Caki2 (cell line): ENCODE measurements around the gene TTC33. TPM values are rescaled to one million over a fixed set of nuclear protein-coding genes. Genes with fewer than 3 reads are reported as not detected.
"Not testable (repeated sequence)": the region's sequence is repeated elsewhere in the genome, so short reads cannot be mapped to it uniquely, and the experiment has no call there.

Experiments used
- DNase-seq: peaks from one replicate; pipeline ENCODE4 v3.0.0-alpha.2; 2015; ENCODE audit warnings: low read depth
- in situ Hi-C: cut with HindIII; loops from 2 replicates; pipeline ENCODE4 v1.10.0; 2016; ENCODE audit warnings: low sequenced_read_pairs, low pct_unique_long_range_greater_than_20kb, mixed read lengths
- total RNA-seq: library from RNA; depleted of rRNA; stranded (reverse); fragments of >200 nt; shearing (Covaris generic); gene quantifications from 2 replicates; pipeline ENCODE4 v1.2.3, GENCODE V29; 2014; ENCODE audit warnings: low replicate concordance

TTC33 gene
- total RNA-seq, 1 experiment from 2014 or later, result 8.8 TPM

DNA sequence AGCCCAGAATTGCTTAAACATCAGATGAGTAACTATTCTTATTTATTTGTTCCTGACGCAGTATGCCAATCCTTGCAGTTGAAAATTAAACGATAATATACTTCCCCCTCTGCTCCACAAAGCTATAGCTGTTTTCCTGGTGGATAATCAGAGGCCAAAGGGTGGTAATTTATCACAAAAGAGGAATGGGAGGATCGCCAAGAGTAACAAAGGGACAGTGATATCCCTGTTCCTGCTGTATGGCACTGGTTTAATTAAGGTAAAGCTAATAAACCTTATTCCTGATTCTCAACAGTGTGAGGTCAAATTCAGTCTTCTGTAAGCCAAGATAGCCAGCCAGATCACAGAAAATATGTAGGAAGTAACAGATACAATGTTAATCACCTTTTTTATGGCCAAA, 109.5 kb downstream of the TTC33 start:
- peak; percentile 32 for DNase-seq
- in situ Hi-C loops, result no loop called here

DNA sequence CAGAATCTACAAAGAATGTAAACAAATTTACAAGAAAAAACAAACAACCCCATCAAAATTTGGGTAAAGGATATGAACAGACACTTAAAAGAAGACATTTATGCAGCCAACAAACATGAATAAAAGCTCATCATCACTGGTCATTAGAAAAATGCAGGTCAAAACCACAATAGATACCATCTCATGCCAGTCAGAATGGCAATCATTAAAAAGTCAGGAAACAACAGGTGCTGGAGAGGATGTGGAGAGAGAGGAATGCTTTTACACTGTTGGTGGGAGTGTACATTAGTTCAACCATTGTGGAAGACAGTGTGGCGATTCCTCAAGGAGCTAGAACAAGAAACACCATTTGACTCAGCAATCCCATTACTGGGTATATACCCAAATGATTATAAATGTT, 116.2 kb downstream of the TTC33 start:
- in situ Hi-C loops, DNase-seq: not testable (repeated sequence)

DNA sequence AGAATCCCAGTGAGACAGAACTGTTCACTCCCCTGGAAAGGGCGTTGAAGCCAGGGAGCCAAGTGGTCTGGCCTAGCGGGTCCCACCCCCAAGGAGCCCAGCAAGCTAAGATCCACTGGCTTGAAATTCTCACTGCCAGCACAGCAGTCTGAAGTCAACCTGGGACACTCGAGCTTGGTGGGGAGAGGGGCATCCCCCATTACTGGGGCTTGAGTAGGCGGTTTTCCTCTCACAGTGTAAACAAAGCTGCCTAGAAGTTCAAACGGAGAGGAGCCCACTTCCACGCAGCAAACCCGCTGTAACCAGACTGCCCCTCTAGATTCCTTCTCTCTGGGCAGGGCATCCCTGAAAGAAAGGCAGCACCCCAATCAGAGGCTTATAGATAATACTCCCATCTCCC, 121.2 kb downstream of the TTC33 start:
- no peak for DNase-seq
- in situ Hi-C loops, result no loop called here

DNA sequence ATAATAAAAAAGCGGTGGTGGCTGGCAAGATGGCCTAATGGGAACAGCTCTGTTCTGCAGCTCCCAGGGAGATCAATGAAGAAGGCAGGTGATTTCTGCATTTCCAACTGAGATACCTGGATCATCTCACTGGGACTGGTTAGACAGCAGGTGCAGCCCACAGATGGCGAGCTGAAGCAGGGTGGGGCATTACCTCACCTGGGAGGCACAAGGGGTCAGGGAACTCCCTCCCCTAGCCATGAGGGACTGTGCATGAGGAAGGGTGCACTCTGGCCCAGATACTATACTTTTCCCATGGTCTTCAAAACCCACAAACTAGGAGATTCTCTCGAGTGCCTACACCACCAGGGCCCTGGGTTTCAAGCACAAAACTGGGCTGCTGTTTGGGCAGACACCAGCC, 121.6 kb downstream of the TTC33 start:
- in situ Hi-C loops, result no loop called here
- DNase-seq, result no peak

DNA sequence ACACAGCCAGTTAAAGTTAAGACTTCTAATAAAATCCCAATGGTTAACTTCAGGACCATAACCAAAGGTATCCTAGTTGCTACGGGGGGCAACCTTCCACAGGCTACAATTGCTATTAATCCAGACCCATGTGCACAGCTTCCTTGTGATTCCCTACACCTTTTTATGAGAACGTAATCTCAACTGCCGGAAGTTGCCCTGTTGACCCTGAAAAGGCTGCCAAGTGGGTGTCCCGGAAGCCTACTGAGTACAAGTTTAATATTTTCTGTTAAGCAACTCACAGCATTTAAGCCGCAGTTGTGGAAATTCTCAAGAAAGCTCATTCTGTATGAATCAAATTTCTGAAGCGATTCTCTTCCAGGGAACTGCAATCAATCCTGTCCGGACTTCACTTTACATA, 124.5 kb downstream of the TTC33 start:
- in situ Hi-C loops, result no loop called here
- DNase-seq, result no peak

DNA sequence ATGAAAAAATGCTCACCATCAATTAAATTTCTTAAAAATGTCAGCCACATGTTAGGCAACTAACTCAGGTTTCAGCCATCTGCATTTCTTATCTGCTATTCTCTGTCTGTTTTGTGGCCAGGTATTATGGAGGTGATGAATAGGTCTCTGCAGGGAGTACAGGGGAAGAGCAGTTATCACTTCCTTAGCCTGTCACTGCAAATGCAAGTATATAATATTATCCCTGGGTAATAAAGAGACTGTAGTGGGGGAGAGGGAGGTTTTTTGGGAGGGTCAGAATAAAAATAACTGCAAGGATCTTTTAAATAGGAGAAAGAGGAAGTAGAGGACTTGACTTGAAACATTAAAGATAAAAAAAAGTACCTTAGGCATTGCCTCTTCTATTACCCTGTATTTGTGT, 125.6 kb downstream of the TTC33 start:
- in situ Hi-C loops, result no loop called here
- no peak for DNase-seq

DNA sequence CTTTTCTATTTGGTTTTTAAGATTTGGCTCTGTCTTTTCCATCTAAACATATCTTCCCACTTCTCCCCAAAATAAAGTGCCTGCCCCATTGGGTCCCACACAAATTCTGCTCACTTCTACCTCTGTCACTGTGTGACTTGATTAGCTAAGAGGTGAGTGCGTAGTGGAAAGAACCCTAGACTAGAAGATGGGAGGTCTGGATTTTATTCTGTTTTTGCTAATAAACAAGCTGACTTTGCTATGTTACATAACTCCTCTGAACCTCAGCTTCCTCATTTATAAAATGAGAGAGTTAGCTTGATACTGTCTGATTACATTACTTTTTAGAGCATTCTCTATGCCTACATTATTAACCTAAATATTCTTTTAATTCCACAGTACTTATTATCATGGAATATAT, 127.4 kb downstream of the TTC33 start:
- no peak for DNase-seq
- in situ Hi-C loops, result no loop called here

DNA sequence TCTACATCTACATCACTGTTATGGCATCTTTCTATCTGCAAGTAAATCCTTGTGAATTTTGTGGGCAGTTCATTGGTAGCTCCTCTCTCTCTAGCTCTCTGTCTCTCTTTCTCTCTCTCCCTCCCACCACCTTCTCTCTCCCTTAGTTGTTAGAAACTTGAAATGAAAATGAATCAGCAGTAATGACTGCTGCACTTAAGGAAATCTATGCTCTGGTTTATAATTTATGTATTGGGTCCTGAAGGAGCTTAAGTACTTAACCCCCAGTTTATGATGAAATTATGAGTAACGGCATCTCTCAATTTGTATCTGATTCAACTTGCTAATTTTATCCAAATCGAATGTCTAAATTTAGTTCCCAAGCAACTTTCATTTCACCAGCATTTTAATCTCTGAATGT, 128.1 kb downstream of the TTC33 start:
- in situ Hi-C loops, result no loop called here
- no peak for DNase-seq

DNA sequence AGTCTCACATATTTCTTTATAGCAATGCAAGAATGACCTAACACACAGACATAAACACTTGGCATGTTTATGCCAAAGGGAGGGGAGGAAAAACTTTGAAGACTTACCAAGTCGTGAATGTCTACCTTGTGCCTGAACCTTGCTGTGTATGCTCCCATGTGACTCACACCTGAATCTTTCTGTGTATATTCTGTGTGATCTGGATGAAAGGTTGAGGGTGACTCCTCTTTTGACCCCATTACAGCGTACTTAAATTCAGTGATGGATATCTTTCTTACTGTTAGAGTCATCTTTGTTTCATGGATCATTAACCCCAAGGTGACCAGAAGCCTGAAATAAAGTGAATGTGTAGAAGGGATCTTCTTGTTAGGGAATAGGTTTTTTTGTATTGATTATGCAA, 129.0 kb downstream of the TTC33 start:
- in situ Hi-C loops, result no loop called here
- peak; percentile 35 for DNase-seq

DNA sequence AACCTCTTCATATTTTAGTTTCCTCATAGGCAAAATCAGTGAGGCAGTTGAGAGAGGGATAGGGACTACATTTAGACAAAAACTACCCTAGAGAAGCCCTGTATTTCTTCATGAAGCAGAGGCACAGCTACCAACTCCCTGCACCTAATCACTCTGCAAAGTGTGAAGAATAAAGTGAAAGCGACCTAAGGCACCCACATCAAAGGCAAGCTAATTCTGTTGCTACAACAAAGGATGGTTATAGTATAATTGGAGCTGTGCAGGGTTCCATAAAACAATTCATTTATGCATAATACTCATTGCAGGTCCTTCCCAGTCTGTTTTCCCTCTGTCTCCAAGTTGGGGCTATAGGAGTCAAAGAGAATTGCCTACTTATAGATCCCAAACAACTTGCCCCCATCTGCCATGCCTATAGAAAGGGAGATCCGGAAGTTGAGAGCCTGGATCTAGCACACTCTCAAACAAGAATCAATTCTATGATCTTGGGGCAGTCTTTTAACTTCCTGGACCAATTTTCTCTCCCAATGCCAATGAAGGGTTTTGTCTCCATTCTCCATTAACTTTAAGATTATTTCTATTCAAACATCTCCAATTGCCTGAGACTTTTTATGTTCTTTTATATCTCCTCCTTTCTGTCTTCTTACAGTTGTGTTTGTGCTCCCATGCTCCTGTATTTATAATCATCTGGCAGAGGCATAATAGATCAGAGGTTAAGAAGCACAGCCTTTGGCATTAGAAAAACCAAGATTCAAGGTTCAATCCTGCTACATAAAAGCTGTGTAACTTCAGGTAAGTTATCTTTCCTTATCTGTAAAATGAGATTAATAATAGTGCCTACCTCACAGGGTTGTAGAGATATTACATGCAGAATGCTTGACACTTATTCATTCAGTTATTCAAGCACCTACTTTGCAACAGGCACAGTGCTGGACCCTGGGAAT, 132.0 kb downstream of the TTC33 start:
- in situ Hi-C loops, result no loop called here
- DNase-seq, result no peak

DNA sequence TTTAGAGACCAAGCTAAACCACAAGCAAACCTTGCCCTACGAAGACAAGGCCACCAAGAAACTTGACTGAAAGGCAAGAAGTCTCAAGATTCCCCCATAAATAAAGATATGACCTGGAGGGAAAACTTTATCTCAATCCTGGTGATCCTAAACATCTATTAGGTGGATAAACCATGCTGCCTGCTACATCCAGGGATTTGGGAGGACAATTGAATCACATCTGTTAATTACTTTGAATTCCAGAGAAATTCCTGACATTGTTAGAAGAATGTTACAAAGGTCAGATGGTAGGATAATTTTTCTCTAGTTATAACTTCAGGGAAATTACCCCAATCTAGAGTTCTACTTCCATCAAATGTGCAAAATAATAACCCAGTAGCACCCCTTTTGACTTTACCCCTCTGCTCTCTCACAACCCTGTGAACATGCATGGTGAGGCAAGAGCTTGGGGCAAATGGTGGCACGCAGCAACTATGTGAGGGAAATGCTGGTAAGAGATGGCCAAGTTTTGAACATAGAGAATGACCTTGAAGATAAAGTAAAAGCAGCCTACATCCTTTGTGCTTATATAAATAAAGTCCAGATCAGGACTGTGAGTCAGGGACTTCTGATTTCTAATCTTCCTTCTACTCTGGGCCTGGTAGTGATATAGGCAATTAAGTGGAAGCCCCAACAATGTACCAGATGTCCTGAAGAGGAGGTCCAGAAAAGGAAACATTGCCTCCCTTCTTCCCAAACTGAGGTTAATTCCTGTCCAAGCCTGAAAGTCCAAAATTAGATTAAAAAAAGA, 133.1 kb downstream of the TTC33 start:
- DNase-seq, result no peak
- in situ Hi-C loops, result no loop called here

DNA sequence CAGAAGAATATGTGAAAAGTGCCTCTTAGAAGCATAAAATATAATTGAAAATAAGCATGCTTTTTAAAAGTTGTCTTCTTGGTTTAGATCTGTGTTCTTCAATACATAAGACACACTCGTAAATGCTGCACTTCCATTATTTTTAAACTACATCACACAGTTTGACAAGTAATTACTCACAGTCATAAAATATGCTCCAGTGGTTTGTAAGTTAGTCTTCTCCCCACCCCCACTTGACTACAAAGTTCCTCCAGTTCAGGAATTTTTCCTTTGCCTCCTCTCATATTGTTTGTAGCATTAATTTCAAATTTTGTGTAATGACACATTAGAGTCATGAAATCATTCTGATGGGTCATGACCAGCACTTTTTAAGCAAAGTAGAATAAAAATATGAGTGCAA, 136.3 kb downstream of the TTC33 start:
- no peak for DNase-seq
- in situ Hi-C loops, result no loop called here

DNA sequence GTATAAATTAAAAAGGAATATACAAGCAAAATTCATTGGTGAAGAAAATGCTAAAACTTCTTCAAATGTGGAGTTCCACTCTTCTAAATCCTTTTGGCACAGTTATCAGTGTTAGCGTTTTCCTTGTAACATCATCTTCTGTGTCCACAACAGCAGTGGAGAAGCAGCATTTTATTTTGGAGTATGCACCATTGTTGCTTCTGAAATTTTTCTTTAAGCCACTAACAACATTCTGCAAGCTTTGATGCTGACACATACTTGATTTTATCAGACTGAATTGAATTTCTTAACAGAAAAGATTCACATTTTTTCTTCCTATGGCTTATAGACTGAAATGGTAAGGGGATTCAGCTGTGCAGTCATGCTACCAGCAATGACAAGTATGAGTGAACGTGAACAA, 136.8 kb downstream of the TTC33 start:
- in situ Hi-C loops, result no loop called here
- DNase-seq, result no peak

DNA sequence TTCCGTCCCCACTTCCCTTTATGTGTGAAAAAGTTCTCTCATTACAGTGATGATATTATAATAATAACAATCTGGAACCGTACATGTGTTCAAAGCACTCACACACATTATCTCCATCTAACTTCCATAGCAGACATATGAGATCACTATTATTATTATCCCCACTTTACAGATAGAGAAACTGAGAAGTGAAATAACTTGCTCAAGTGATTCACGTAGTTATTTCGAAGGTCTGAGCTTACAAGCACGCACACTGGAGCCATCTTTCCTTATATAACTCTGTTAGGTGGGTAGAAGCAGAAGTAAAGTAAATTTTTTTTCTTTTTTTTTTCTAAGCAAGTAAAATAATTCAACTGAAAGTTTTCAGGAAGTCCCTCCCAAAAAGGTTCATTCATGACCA, 139.0 kb downstream of the TTC33 start:
- in situ Hi-C loops, result no loop called here
- no peak for DNase-seq

DNA sequence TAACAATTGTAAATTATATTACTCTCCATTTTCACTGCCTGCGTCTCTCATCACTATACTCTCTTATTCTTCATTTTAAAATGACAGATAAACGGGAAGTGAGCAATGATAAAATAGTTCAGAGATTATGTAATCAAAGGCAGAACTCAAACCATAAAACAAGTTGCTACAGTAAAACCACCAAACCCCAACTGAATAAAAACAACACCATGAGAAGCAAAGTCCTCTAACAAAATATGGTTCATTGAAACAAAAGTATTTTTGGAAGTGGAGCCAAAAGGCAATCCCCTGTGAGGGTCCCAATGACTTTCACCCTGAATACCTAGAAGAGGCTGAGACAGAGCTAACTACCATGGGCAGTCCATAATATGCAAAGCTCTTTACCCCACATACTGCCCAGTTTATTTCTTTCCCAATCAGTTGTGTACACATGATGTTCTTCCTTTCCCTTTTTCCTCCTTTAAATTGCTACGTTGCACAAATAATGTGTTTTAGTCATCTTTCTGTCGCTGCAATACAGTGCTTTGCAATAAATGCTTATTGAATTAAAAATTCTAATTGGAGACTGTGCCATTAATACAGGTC, 140.1 kb downstream of the TTC33 start:
- in situ Hi-C loops, result no loop called here
- no peak for DNase-seq

DNA sequence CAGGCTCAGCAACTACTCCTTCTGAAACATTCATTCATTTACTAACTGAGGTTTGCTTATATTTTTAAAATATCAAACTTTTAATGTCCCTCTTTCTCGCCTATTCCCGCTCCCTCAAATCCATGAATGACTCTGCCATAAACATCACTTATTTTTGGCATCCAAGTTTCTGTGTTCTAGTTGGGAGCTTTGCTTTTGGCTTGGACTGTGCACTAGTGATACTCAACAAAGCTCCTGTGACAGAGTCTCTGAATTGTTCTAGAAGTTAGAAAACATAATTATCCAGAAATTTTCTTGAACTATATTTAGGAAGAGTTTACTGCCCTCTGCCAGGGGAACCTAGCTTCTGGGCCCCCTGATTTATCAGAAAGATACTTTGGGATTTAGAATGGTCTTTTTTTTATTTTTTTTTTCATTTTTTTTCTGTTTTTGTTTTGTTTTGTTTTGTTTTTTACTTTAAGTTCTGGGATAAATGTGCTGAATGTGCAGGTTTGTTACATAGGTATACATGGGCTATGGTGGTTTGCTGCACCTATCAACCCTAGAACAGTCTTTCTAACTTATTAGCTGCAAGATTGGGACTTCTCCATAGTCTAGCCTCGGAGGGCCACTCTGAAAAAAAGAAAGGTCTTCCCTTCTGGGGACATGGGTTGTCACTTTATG, 140.7 kb downstream of the TTC33 start:
- in situ Hi-C loops, result no loop called here
- no peak for DNase-seq

DNA sequence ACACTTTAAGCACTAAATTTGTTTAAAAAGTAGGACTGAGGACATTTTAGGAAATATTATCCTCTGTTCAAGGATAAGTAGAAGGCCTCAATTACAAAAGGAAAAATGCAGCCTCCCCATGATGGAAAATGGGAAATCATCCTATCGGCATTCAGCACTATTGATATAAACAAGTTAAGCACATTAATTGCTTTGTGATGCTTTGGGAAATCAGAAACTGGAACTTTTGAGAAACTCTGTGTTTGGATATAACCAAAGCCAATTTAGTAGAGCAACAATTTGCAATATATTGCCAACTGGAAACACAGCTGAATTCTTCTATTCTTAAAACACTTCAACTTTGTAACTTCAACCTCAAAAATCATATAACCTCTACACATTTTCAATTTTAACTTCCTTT, 141.3 kb downstream of the TTC33 start:
- no peak for DNase-seq
- in situ Hi-C loops, result no loop called here

DNA sequence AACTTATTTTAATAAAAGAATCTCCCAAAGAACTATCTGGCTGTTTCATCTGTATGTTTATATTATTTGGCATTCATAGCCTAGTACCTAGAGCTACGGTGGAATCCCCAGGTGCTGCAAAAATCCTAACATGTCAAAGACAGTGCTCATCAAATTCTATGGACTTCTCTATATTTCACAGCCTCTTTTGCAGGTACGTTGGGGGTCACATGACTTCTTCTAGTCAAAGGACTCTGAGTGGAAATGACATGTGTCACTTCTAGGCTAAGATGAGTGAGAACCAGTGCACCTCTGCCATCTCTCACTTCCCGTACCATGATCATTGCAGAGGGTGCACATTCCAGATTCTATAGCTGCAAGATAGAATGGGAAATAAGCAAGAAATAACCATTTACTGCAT, 148.6 kb downstream of the TTC33 start:
- DNase-seq, result no peak
- in situ Hi-C loops, result no loop called here
